SK-N-SH treated with all-trans-retinoic acid at 6 μM for 48 hours (cell line): ENCODE results near the gene SCN4A.
"Not testable (repeated sequence)": the region's sequence is repeated elsewhere in the genome, so short reads cannot be mapped to it uniquely, and the experiment has no call there.

Source experiments
- ATAC-seq: fragments of 200-7000 bp; cut with Tn5 transposase; 3 replicates; pipeline ENCODE4 v1.9.1; 2020; ENCODE audit warnings: mild to moderate bottlenecking, moderate library complexity
- ARNTL ChIP-seq: fragments of 450-650 bp; formaldehyde crosslinking; IDR thresholded peaks from 2 replicates; pipeline ENCODE4 v1.5.0; 2020; ENCODE audit warnings: low read depth, mild to moderate bottlenecking, moderate library complexity, borderline replicate concordance
- BACH2 ChIP-seq: fragments of 250-450 bp; sonication (Bioruptor Pico); IDR thresholded peaks from 2 replicates; pipeline ENCODE4 v1.9.0; 2021; ENCODE audit warnings: mild to moderate bottlenecking, borderline replicate concordance
- CSDC2 ChIP-seq: fragments of 250-450 bp; sonication (Bioruptor Pico); IDR thresholded peaks from 2 replicates; pipeline ENCODE4 v1.5.0; 2020; ENCODE audit warnings: mild to moderate bottlenecking, moderate library complexity
- ESRRG ChIP-seq: fragments of 250-450 bp; sonication (Bioruptor Pico); IDR thresholded peaks from 2 replicates; pipeline ENCODE4 v1.6.1; 2021; ENCODE audit warnings: mild to moderate bottlenecking
- GLIS3 ChIP-seq: fragments of 250-450 bp; sonication (Bioruptor Pico); IDR thresholded peaks from 2 replicates; pipeline ENCODE4 v1.5.0; 2020; ENCODE audit warnings: mild to moderate bottlenecking, moderate library complexity
- ISL1 ChIP-seq: fragments of 250-450 bp; sonication (Bioruptor Pico); IDR thresholded peaks from 2 replicates; pipeline ENCODE4 v2.1.2; 2022; ENCODE audit warnings: mild to moderate bottlenecking, moderate library complexity
- OSR1 ChIP-seq: fragments of 250-450 bp; sonication (Bioruptor Pico); IDR thresholded peaks from 2 replicates; pipeline ENCODE4 v1.8.0; 2022; ENCODE audit warnings: moderate library complexity, mild to moderate bottlenecking, inconsistent platforms
- PATZ1 ChIP-seq: fragments of 250-450 bp; sonication (Bioruptor Pico); IDR thresholded peaks from 2 replicates; pipeline ENCODE4 v1.8.0; 2020; ENCODE audit warnings: mild to moderate bottlenecking, moderate library complexity, borderline replicate concordance
- PPARA ChIP-seq: fragments of 250-450 bp; sonication (Bioruptor Pico); IDR thresholded peaks from 2 replicates; pipeline ENCODE4 v1.5.0; 2020; ENCODE audit warnings: mild to moderate bottlenecking, borderline replicate concordance
- RARB ChIP-seq: fragments of 250-450 bp; sonication (Bioruptor Pico); IDR thresholded peaks from 2 replicates; pipeline ENCODE4 v1.8.0; 2021; ENCODE audit warnings: mild to moderate bottlenecking, moderate library complexity
- SNAI2 ChIP-seq: fragments of 250-450 bp; sonication (Bioruptor Pico); IDR thresholded peaks from 2 replicates; pipeline ENCODE4 v1.5.0; 2020; ENCODE audit warnings: mild to moderate bottlenecking, moderate library complexity
- TCF4 ChIP-seq: fragments of 250-450 bp; sonication (Bioruptor Pico); IDR thresholded peaks from 2 replicates; pipeline ENCODE4 v1.8.0; 2021; ENCODE audit warnings: mild to moderate bottlenecking, moderate library complexity, borderline replicate concordance
- TOX ChIP-seq: fragments of 250-450 bp; sonication (Bioruptor Pico); IDR thresholded peaks from 2 replicates; pipeline ENCODE4 v1.8.0; 2021; ENCODE audit warnings: mild to moderate bottlenecking, moderate library complexity, borderline replicate concordance
- TSHZ2 ChIP-seq: fragments of 250-450 bp; sonication (Bioruptor Pico); IDR thresholded peaks from 2 replicates; pipeline ENCODE4 v1.5.0; 2020; ENCODE audit warnings: mild to moderate bottlenecking, moderate library complexity
- ZFP3 ChIP-seq: fragments of 250-450 bp; sonication (Bioruptor Pico); IDR thresholded peaks from 2 replicates; pipeline ENCODE4 v1.5.0; 2020; ENCODE audit warnings: mild to moderate bottlenecking, moderate library complexity
- ZNF565 ChIP-seq: fragments of 450-650 bp; formaldehyde crosslinking; conservative IDR thresholded peaks from 2 replicates; pipeline ENCODE4 v1.5.0; 2020; ENCODE audit warnings: low read depth, mild to moderate bottlenecking, moderate library complexity
- ZNF70 ChIP-seq: fragments of 450-650 bp; formaldehyde crosslinking; IDR thresholded peaks from 2 replicates; pipeline ENCODE4 v1.5.0; 2020; ENCODE audit warnings: mild to moderate bottlenecking, moderate library complexity
- ZNF8 ChIP-seq: fragments of 450-650 bp; formaldehyde crosslinking; IDR thresholded peaks from 2 replicates; pipeline ENCODE4 v1.5.0; 2020; ENCODE audit warnings: mild to moderate bottlenecking, moderate library complexity
- TF ChIP-seq, protein P1 (sequence below): fragments of 250-450 bp; sonication (Bioruptor Pico); IDR thresholded peaks from 2 replicates; pipeline ENCODE4 v1.5.1; 2020; ENCODE audit warnings: low read depth, mild to moderate bottlenecking, moderate library complexity
- TF ChIP-seq, protein P2 (sequence below): fragments of 250-450 bp; sonication (Bioruptor Pico); IDR thresholded peaks from 2 replicates; pipeline ENCODE4 v1.8.0; 2021; ENCODE audit warnings: low read depth, mild to moderate bottlenecking, moderate library complexity, borderline replicate concordance
- TF ChIP-seq, protein P3 (sequence below): fragments of 250-450 bp; sonication (Bioruptor Pico); IDR thresholded peaks from 2 replicates; pipeline ENCODE4 v1.5.1; 2021; ENCODE audit warnings: mild to moderate bottlenecking, moderate library complexity

Gene SCN4A

GRCh38 chr17:63916566-63917185, 56.0 kb downstream of the SCN4A start:
- TF ChIP-seq CSDC2 (CRISPR knock-in tag): no peak
- TF ChIP-seq BACH2 (CRISPR knock-in tag): no peak
- no peak for TF ChIP-seq ZNF565 (CRISPR knock-in tag)
- no peak for TF ChIP-seq ZFP3
- TF ChIP-seq TOX (CRISPR knock-in tag): no peak
- TF ChIP-seq, protein P1, sequence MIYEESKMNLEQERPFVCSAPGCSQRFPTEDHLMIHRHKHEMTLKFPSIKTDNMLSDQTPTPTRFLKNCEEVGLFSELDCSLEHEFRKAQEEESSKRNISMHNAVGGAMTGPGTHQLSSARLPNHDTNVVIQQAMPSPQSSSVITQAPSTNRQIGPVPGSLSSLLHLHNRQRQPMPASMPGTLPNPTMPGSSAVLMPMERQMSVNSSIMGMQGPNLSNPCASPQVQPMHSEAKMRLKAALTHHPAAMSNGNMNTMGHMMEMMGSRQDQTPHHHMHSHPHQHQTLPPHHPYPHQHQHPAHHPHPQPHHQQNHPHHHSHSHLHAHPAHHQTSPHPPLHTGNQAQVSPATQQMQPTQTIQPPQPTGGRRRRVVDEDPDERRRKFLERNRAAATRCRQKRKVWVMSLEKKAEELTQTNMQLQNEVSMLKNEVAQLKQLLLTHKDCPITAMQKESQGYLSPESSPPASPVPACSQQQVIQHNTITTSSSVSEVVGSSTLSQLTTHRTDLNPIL (CRISPR knock-in tag): no peak
- TF ChIP-seq, protein P2, sequence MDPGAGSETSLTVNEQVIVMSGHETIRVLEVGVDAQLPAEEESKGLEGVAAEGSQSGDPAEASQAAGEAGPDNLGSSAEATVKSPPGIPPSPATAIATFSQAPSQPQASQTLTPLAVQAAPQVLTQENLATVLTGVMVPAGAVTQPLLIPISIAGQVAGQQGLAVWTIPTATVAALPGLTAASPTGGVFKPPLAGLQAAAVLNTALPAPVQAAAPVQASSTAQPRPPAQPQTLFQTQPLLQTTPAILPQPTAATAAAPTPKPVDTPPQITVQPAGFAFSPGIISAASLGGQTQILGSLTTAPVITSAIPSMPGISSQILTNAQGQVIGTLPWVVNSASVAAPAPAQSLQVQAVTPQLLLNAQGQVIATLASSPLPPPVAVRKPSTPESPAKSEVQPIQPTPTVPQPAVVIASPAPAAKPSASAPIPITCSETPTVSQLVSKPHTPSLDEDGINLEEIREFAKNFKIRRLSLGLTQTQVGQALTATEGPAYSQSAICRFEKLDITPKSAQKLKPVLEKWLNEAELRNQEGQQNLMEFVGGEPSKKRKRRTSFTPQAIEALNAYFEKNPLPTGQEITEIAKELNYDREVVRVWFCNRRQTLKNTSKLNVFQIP (CRISPR knock-in tag): no peak
- TF ChIP-seq, protein P3, sequence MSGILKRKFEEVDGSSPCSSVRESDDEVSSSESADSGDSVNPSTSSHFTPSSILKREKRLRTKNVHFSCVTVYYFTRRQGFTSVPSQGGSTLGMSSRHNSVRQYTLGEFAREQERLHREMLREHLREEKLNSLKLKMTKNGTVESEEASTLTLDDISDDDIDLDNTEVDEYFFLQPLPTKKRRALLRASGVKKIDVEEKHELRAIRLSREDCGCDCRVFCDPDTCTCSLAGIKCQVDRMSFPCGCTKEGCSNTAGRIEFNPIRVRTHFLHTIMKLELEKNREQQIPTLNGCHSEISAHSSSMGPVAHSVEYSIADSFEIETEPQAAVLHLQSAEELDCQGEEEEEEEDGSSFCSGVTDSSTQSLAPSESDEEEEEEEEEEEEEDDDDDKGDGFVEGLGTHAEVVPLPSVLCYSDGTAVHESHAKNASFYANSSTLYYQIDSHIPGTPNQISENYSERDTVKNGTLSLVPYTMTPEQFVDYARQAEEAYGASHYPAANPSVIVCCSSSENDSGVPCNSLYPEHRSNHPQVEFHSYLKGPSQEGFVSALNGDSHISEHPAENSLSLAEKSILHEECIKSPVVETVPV (CRISPR knock-in tag): no peak
- no peak for TF ChIP-seq TCF4
- TF ChIP-seq, all 23 proteins: peak for 0
- no peak for ATAC-seq

- not testable (repeated sequence) for ATAC-seq
Measured at GRCh38 chr17:63915753-63916152, 57.0 kb downstream of the SCN4A start.

GRCh38 chr17:63914471-63914870, 58.2 kb downstream of the SCN4A start:
- no peak for TF ChIP-seq SNAI2 (CRISPR knock-in tag)
- no peak for TF ChIP-seq ZFP3
- no peak for TF ChIP-seq ESRRG (CRISPR knock-in tag)
- no peak for TF ChIP-seq GLIS3 (CRISPR knock-in tag)
- TF ChIP-seq CSDC2 (CRISPR knock-in tag): no peak
- no peak for TF ChIP-seq ISL1 (CRISPR knock-in tag)
- no peak for TF ChIP-seq RARB (CRISPR knock-in tag)
- TF ChIP-seq, protein P3 (CRISPR knock-in tag): no peak
- TF ChIP-seq ZNF565 (CRISPR knock-in tag): no peak
- TF ChIP-seq ZNF70: no peak
- no peak for TF ChIP-seq ARNTL (CRISPR knock-in tag)
- TF ChIP-seq PPARA (CRISPR knock-in tag): no peak
- no peak for TF ChIP-seq TSHZ2 (CRISPR knock-in tag)
- TF ChIP-seq OSR1 (CRISPR knock-in tag): no peak
- TF ChIP-seq, protein P1 (CRISPR knock-in tag): no peak
- TF ChIP-seq PATZ1 (CRISPR knock-in tag): no peak
- no peak for TF ChIP-seq BACH2 (CRISPR knock-in tag)
- TF ChIP-seq TOX (CRISPR knock-in tag): no peak
- TF ChIP-seq TCF4: no peak
- TF ChIP-seq ZNF8 (CRISPR knock-in tag): no peak

More at GRCh38 chr17:63914471-63914870, 58.2 kb downstream of the SCN4A start:
- no peak for ATAC-seq
